GM19372 (cell line): ENCODE measurements around the gene TCF25.

Experiments
- ATAC-seq: cut with Tn5 transposase; IDR thresholded peaks from one replicate; pipeline ENCODE4 v1.9.1; 2021; ENCODE audit warnings: mild to moderate bottlenecking, low read depth, moderate library complexity; ENCODE audit not compliant: unreplicated experiment

The TCF25 gene

GRCh38 chr16:89843409-89844350 lies 29.7 kb upstream of the TCF25 start:
- no peak for ATAC-seq

GRCh38 chr16:89844739-89845339 lies 28.6 kb upstream of the TCF25 start:
- ATAC-seq, result no peak

- ATAC-seq, result no peak
Measured at GRCh38 chr16:89845417-89845816, 28.0 kb upstream of the TCF25 start.

DNA sequence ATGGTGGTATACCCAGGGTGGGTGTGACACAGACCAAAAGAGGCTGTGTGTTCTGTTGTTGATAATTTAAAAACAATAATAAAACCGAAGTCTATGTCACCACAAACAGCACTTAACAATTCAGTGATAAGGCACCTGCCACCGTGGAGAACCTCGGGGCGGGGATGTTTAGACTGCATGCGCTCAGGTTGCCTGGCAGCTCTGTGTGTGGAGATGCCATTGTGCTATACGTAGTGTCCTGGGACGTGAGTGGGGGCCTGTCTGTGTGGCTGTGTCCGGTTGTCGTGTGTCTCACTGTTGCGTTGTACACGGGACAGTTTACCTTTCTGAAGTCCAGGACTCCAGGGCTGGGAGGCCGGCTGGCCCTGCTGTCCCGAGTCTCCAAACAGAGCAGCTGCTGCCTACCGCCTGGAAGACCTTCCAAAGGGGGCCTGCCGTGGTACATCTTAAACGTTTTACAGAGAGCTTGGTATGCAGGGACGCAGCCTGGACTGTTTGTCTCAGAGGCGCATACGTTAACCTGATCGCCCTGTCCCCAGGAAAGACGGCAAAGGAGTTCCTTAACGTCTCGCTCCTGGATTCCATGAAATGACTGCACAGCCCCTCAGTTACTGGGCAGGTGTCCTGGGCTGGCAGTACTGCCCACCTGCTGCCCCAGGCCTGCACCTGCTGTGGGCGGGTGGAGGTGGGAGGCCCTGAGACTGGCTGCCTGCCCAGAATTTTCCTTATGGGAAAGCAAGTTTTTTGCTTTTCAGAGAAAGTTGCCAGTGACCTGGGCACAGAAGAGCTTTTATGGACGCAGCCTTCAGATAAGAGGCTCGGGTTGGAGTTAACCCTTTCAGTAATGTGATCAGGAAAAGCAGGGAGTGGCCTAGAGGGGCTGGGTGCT lies 26.1 kb upstream of the TCF25 start:
- ATAC-seq, result no peak

DNA sequence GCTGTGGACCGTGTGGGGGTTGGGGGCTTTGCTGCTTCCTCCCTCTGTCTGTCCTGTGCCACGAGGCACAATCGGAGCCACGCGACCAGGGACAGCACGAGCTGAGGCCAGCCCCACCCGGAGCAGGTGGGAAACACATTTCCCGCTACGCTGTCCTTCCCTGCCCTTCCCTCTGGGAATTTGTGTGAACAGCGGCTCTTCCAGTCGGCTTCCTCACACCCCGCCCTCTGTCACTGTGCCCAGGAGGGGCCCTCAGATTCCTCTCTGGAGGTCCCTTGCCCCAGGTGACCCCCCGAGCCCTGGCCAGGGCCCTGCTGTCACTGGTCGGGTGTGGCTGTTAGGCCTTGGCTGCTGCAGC lies 25.5 kb upstream of the TCF25 start:
- no peak for ATAC-seq

GRCh38 chr16:89848974-89849373 lies 24.4 kb upstream of the TCF25 start:
- no peak for ATAC-seq

GRCh38 chr16:89853306-89853993 lies 19.9 kb upstream of the TCF25 start:
- ATAC-seq, result no peak

GRCh38 chr16:89855301-89855945 lies 18.0 kb upstream of the TCF25 start:
- no peak for ATAC-seq

DNA sequence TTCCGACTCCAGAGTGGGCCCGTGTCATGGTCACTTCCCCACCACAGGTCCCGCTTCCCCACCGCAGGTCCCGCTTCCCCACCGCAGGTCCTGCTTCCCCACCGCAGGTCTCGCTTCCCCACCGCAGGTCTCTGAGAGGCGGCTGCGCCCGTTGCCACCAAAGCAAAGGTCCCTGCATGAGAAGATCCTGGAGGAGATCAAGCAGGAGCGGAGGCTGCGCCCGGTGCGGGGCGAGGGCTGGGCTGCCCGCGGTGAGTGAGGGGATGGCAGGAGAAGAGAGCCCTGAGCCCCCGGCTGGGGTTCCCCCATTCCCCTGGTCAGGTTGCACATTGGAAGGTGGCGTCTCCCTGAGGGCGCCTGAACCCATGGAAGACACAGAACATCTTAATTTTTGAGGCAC lies 17.4 kb upstream of the TCF25 start:
- no peak for ATAC-seq

GRCh38 chr16:89858973-89859614 lies 14.3 kb upstream of the TCF25 start:
- ATAC-seq, result no peak

DNA sequence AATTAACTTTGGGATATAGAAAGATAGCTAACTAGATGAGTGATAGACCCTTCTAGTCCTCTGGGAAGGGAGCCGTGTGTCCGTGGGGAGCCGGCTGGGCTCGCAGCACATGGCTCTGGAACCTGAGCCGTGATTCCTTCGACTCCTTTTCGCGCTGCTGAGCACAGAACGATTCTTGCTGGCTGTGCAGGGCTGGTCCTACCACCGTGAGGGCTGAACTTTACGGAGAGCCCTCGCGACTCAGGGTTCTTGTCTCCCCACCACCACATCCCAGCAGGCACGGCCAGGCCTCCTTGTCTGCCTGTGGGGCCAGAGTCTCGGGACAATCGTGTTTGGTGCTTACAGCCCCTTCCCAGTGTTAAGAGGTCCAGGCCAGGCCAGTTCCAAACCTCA lies 13.8 kb upstream of the TCF25 start:
- ATAC-seq, result no peak

DNA sequence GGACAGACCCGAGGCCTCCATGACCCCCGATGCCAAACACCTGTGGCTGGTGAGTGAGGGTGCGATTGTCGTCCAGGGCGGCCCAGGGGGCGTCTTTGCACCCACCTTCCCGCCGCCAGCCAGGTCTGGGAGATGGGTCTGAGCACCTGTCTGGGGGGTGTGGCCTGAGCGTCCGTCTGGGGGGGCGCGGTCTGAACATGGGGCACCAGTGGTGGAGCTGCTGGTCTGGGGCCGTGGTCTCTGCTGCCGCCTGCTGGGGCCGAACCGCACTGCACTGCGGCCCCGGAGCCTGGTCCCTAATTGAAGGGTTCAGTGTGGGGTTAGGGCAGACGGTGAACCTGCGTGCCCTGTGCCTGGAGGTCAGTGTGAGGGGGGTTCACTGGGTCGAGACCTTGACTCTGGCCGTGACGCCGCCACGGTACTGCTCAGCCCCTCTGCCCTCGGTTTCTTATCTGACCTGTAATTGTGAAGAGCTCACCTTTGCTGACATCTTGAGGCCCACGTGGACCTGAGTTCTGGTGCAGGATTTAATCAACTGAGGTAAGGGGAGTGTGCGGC lies 12.6 kb upstream of the TCF25 start:
- no peak for ATAC-seq

DNA sequence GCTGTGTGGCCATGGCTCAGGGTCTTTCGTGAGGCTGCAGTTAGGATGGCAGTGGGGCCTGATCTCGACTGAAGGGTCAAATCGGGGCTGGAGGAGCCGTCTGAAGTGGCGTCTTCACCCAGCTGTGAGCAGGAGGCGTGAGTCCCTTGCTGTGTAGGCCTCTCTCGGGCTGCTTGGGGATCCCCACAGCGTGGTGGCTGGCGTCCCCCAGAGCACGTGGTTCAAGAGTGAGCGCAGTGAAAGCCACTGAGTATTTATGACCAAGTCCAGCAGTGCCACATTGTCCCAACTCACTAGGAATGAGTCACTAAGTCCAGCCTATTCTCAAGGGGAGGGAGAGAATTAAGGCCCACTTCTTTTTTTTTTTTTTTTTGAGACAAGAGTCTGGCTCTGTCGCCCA lies 11.7 kb upstream of the TCF25 start:
- no peak for ATAC-seq

DNA sequence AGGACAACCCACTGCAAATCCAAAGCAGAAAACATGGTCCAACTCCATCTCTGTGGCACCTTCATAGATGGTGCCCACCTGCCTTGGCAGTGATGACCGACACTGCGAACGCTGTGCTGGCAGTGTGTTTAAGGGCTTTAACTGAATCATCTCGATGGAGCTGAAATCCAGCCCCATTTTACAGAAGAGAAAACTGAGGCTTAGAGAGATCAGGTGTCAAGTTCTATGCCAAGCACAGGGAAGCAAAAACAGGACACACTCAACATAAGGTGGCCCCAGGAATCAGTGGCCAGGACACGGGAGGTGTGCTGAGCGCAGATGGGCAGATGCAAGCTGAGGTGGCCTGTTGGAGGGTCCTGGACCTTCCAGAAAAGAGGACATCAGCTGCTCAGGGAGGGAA lies 10.7 kb upstream of the TCF25 start:
- ATAC-seq, result no peak

DNA sequence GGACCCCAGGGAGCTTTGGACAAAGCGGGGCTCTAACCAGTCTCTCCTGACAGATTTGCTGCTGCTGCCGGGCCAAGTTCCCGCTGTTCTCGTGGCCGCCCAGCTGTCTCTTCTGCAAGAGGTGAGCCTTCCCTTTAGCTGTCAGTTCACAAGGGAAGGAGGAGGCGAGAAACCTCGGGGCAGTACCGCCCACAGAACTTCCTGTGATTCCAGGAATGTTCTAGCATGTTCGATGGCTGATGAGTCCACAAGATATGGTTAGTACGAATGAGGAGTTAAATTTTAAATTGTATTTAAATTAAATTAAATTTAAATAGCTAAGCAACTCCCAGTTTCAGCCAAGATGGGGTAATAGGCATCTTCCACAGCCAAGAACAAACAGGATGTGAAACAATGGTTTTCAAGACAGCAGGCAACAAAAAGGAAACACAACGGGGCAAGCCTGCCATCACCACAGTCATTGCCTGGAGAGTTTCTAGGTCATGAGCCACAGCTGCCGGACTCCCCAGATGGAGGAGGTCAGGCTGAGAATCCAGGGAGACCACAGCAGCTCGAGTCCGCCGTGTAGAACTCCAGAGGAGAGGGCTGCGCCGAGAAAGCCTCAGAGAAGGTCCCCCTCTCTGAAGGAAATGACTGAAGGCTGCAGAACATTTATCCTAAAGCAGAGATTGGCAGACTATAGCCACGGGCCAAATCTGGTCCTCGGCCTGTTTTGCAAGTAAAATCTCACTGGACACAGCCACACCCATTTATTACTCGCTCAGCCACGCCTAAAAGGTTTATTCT lies 9.5 kb upstream of the TCF25 start:
- peak; percentile 45 for ATAC-seq

- ATAC-seq, result no peak
Measured at GRCh38 chr16:89864527-89864820, 8.9 kb upstream of the TCF25 start.

- no peak for ATAC-seq
Measured at GRCh38 chr16:89867918-89868317, 5.5 kb upstream of the TCF25 start.

GRCh38 chr16:89869911-89870310 lies 3.5 kb upstream of the TCF25 start:
- no peak for ATAC-seq

- ATAC-seq, result no peak
Measured at GRCh38 chr16:89870440-89870839, 3.0 kb upstream of the TCF25 start.
